ENCODE measurements around the gene CKAP5.

- TF ChIP-seq CTCF (IDR thresholded peaks at IDR 0.05) (no peak), EP300 (IDR thresholded peaks at IDR 0.05) (no peak), POLR2AphosphoS5 (IDR thresholded peaks at IDR 0.05) (no peak), POLR2A (IDR thresholded peaks at IDR 0.05) (no peak)
Observed at GRCh38 chr11:46711303-46711702, 134.8 kb downstream of the CKAP5 start.

Measured in gastroesophageal sphincter (tissue), 3 donors.